NCI-H2107 (cell line): ENCODE results near the gene COL2A1.

ENCODE experiments used
- DNase-seq: peaks from one replicate; lab custom pipeline; 2025; lab: John Stamatoyannopoulos, UW

COL2A1 gene

DNA sequence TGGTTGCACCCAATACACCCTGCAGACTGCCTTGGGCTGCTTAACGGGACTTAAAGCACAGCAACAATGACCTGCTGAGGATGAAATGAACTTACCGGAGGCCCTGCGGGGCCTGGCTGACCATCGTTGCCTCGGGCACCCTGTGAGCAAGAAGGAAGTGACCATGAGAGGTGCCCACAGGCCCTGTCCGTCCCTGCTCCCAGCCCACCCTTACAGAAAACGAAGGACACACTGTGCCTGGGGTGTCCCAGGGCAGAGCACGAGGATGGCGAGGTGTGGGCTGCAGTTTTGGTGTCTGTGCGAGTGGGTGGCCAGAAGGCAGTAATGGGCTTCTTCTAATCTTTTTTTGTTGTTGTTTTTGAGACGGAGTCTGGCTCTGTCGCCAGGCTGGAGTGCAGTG is 14.6 kb downstream of the COL2A1 start:
- DNase-seq: no peak

DNA sequence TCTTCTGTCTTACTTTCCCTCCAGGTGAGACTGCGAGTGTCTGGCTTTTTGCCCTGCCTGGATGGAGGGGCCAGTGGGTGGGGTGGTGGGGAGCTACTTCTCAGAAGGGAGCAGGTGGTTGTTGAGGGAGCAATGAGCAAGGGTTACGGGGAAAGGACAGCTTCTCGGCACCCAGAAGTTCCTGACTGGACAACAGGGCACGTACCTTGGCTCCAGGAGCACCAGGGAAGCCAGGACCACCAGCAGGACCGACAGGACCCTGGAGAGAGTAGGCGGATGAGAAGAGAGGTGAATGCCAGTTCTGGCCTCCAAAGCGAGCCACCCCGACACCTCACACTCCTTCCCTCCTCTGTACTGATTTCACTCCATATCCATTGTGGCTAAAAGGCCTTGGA is 15.3 kb downstream of the COL2A1 start:
- DNase-seq: no peak

DNA sequence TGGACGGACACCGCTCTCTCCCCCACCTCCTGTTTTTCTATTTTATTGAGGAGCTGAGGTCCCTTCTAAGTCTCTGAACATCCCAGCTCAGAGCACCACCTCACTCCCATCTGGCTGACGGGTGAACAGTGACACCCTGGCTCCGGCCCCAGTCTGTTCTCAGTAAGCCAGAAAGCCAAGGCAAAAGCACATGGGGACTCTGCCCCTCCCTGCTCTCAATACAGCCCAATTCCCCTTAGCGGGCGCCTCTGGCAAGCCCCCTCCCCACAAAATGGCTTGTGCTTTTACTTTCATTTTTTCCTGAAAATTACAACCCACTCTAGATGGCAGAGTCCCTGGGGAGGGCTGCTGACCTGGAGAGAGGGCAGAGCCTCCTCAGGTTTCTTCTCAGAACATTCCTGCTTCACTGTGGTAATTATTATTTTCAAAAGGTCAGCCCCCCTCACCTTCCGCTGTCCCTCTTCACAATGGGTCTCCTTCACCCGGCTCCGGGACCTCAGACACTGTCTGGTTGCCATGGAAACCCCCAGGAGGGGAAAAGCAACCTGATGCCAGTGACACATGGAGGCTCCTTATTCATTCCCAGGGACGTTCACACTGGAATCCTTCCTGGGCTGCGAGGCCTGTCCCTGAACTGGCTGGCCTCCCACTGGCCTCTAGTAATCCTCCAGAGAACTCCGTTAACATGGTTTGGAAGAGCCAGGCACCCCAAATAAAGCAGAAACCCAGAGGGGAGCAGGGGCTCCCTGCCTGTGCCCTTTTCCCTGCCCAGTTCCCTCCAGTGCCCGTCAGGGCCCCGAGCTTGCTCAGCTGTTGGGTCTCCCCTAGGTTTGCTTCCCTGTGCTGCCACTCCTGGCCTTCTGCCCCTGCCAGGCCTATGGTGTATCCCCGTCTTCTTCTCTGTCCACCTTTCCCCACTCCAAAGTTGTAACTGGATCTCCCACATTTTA is 15.9 kb downstream of the COL2A1 start:
- no peak for DNase-seq

DNA sequence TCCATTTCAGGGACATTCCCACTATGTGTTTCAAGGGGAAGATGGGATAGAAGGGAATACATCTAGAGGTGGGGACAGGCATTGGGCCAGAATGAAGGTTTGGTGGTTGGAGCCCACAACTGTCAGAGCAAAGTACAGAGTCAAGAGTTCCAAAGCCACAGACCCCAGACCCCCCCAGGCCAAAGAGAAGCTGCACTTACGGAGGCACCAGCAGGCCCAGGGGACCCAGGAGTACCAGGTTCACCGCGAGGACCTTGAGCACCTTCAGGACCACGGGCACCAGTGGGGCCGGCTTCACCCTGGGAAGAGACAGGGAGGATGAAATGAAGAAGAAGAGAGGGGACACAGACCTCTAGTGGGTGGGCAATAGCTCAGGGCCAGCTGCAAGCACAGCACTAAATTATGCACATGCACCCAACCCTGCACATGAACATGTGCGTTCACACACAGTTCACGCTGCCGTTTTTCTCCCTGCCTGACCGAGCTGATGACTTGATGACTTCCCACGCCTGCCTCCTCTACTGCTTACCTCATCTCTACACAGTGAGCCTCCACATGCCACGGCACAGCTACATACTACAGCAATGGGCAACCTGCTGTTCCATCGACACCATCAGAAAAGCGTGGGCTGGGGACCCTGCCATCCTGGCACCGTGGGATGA is 16.7 kb downstream of the COL2A1 start:
- DNase-seq: no peak

DNA sequence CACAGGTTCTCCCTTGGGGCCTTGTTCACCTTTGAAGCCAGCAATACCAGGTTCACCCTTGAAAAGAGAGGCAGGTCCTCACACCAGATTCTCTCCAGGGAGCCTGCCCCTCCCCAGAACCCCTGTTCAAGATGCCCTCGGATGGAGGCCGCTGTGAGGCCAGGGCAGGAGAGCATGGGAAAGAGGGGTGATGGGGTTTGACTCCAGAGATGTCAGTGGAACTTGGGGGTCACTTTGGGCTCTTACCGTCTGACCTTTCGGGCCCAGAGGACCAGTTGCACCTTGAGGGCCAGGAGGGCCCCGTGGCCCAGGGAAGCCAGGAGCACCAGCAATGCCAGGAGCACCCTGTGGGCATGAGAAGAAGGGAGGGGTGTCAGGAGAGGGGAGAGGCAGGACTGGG is 17.4 kb downstream of the COL2A1 start:
- no peak for DNase-seq

DNA sequence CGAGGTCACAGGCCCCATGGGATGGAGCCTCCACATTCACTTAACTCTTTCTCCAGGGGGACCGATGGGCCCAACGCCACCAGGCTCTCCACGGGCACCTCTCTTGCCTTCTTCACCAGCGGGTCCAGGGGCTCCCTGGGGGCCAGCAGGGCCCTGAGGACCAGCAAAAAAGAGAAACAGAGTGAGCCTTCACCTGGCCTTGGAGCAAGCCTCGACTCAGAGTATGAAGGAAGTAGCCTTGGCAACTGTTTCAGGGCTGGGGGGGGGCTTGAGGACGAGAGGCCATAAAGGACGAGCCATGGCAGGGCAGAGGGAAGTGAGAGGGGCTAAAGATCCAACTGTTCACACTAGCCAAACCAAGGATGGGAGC is 18.0 kb downstream of the COL2A1 start:
- DNase-seq: no peak

DNA sequence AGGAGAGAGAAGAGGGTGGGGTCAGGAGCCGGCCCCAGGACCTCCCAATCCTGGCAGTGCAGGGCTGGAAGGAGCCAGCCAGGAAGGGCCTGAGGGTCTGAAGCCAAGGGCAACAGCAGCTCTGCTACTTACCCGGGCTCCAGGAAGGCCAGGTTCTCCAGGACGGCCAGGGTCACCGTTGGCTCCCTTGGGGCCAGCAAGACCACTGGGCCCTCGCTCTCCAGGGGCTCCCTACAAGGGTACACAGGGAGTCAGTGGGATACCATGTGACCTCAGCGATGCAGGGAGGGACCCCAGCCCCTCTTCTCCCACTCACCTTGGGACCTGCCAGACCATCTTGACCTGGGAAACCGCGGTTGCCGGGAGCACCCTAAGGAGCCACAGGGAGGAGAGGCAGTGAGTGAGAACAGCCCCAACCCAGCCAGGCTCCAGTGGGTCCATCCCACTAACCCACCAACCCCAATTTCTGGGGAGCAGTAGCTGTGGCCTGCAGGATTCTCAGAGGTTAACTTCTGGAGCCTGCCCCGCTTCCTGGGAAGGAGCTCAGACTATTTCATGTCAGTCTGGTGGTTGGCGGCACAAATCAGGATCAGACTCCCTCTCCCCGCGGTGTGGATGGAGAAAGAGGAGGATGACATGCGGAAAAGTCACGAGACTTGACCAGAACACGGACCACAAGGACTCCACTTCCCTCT is 18.5 kb downstream of the COL2A1 start:
- DNase-seq: no peak

DNA sequence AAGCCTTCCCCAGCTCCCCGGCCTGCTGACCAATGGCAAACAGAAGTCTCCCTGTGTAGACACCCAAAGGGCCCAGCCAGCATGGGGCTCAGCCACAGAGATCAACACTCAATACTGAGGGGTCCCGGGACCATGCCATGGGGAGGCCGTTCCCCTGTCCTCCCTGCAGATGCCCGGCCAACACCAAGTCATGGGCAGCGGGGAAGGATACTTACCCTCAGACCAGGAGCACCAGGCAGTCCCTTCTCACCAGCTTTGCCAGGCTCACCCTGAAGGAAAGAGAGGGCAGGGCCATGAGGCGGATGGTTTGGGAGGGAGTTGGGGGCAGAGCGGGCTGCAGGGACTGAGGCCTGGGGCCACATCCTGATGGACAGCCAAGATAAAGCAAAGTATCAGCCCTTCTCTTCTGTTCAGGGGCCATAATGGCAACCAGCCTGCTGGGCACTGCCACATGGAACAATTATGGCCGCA is 19.9 kb downstream of the COL2A1 start:
- DNase-seq: no peak

DNA sequence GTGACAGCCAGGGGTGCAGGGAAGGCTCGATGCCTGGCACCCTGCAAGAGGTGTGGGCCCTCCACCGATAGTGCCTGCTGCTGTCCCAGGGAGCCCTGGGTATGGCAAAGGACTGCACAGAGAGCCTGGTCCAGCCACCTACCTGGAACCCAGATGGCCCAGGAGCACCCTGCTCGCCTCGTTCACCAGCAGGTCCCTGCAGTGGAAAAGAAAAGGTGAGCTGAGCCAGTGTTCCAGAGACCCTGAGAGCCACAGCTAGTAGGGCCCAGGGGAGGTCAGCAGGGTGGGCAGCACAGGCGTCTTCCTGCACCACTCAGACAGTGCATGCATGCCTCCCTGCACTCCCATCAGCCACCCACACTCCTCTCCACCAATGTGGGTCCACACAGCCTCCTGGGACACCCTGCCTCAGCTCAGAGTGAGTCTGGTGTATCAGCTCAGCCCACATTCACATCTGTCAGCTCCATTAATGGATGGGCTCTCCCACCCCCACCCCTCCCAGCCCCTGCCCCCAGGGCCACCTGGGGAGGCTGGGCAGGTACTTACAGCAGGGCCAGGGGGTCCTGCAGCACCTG is 20.6 kb downstream of the COL2A1 start:
- no peak for DNase-seq

DNA sequence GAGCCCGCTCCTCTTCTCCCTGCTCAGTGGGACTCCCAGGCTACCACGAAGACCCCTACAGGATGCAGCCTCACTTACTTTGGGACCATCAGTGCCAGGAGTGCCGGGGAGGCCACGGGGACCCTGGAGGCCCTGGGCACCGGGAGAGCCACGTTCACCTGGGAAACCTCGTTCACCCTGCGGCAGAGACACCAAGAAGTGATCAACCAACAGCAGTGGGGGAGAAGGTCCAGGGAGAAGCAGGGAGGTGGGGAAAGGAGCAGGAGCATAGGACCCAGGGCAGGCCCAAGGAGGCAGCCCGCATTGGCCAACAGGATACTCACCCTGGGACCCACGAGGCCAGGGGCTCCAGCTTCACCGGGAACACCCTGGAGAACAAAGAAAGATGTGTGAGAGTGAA is 21.5 kb downstream of the COL2A1 start:
- no peak for DNase-seq

DNA sequence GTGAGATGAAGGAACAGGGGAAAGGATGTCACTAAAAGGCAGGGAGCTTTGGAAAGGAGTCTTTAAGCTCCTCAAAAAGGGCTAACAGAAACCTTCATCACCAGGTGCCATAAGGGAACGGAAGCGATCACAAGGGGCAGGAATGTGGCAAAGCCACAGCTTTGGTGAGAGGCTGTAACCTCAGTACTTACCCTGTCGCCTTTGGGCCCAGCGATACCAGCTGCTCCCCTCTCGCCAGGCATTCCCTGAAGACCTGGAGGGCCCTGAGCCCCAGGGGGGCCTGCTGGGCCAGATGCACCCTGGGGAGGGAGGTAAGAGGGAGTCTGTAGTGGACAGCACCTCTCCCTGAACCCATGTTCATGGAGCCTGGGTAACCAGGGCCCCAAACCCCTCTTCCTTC is 22.0 kb downstream of the COL2A1 start:
- no peak for DNase-seq

DNA sequence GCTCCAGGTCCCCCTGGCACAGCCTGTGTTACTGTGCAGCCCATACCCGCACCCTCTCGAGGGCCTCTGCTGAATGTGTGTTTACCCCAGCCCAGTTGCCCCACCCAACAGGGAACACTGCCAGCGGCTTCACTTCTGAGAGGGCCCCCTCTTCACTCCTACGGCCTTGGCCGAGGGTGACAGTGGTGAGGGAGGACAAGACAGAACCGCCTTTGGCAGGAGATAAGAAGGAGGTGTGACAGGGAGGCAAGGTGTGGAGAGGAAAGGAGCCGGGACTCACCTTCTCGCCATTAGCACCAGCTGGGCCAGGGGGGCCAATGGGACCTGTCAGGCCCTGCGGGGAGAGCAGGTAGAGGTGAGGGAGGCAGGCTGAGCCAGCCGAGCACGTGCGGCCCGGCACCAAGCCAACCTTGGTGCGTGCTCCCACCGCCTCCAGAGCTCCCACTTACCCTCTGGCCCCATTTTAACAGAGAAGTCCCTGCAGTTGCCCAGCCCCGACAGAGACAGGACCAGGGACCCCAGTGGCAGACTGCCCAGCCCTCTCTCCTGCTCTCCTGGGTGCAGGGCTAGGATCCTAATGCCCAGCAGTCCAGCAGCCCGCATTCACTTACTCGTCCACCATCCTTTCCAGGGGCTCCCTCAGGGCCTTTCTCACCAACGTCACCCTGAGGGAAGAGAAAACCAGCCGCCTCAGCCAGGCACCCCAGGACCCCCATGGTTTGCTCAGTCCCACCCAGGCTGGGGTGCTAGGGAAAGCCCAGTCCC is 22.6 kb downstream of the COL2A1 start:
- no peak for DNase-seq

DNA sequence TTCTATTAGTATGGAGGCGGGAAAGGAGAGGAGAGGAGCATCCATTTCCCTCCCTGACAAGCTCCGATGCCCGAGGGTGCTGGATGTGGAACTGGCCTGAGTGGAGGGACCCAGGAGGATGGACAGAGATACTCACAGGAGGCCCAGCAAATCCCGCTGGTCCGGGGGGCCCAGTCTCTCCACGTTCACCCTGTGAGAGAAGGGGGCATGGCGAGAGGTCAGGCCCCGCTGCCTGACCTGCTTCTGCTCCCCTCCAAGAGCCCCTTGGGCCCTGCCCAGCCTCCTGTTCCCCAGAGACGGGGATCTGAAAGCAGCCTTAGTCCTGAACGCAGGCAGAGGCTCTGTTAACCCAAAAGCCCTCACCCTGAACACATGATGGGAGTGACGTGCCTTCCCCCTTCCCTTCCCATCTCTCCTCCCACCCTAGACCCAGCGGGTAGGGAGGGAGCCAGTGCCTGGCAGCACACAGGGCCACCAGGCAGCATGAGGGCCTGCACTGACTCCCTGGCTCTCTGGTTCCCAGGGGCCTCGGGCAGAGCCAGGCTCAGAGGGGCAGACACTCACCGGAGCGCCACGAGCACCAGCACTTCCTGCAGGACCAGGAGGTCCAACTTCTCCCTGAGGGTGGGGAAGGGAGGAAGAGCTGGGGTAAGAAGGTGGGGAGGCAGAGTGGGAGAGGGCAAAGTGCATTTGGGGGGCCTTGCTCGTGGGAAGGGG is 23.3 kb downstream of the COL2A1 start:
- no peak for DNase-seq

DNA sequence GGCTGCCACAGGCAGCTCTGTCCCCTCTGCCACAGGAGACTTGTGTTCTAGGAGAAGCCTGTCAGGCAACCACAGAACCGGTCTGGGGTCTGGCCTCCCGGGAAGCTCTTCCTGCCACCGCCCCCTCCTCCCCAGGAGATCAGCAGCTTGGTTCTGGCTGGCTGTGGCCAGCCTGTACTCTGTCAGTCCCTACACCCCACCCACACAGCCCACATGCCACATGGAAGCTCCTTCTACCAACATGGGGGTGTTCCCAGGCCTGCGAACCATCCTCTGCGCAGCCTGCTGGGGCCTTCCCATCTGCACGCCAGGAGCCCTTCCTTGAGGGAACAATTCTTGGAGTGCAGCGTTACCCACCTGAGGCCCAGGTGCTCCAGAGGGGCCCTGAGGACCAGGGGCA is 24.1 kb downstream of the COL2A1 start:
- DNase-seq: no peak

DNA sequence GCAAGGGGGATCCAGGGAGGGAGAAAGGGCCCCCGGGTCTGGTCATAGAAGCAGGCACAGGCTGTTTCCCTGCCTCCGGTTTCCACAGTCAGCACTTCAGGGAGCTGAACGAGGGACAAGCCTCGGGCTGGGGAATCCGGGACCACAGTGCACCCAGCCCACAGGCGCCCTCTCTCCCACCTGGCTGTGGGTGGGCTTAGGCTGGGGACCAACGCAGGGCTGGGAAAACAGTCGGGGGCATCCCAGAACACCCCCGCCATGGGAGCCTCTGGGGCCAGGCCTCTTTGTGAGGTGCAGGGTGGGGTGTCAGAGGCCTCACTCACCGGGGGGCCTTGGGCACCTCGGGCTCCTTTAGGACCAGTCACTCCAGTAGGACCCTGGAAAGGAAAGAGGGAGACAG is 24.6 kb downstream of the COL2A1 start:
- DNase-seq: no peak

DNA sequence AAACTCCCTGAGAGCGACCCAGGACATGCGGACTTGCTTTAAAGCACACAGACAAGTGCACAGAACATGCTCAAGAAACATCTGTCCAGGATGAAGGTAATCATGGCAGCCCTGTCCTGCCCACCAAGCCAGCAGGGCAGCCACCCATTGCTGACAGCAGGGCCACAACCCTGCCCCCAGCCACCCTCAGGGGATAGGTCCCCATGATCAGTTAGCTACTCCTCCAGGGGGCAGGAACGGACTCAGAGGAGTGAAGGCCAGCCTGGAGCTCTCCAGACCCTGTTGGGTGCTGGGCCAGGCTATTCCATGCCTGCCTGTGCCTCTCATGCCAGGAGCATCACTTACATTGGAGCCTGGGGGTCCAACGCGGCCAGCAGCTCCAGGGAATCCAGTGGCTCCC is 25.1 kb downstream of the COL2A1 start:
- no peak for DNase-seq

DNA sequence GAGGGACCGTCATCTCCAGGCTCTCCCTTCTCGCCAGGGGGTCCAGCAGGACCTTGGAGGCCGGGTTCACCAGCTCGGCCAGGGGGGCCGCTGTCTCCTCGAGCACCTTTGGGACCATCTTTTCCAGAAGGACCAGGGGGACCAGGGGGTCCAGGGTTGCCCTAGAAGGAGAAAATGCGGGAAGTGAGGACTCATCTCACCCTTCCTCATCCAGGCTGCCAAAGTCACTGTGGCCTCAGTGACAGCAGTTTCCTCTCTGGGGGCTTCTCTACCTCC is 25.7 kb downstream of the COL2A1 start:
- no peak for DNase-seq

DNA sequence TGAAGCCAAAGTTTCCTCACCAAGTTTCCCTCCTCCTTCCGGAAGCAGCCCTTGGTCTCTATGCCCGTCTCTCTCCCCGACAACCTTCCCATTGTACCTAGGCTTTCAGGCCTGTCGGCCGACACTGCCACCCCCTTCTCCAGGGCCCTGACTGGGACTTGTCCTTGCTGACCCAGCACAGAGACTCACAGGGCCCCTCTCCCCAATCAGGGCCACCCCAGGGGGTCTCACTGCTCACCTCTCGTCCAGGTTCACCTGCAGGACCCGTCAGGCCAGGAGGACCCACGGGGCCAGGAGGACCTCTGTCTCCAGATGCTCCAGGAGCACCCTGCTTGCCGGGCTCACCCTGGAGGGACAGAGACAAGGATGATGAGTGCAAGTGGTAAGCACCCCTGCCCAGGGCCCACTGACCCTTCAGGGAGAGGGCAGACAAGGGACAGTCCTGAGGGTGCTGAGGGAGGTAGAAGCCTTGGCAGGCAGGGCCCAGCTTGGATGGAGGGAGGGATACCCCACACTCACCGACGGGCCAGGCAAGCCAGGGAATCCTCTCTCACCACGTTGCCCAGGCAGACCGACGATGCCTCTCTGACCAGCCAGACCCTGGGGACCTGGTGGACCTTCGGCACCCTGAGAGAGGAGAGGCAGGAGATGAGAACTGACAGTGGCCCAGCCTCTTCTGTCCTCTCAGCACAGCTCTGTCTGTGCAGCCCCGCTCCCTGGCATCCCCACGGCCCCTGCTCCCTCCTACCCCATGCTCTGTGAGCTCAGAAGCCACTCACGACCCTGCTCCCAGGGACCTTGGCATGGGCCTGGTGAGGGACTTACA is 26.3 kb downstream of the COL2A1 start:
- no peak for DNase-seq

DNA sequence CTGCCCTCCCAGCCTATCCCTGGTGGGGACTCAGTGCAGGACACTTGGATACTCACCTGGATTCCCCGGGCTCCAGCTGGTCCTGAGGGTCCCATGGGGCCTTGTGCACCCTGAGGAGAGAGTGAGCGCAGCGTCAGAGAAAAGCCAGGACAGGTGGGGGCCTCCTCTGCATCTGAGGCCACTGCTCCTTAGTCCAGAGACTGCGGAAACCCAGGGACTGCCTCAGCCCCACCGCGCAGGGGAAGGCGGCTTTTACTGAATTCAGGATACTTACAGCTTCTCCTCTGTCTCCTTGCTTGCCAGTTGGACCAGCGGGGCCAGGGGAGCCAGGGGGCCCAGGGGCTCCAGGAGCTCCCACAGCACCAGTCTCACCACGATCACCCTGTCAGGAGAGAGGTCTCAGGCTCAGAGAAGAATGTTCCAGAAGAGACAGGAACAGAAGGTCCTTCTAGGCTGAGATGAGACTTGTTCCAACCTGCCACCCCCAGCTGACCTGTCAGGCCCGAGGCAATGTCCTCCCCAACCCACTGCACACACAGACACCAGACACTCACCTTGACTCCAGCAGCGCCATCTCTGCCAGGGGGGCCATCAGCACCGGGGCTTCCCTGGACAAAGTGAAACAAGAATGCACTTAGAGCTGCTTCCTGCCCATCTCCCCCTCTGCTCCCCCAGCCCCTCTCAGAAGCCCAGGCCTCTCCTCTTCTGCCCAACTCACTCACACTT is 27.1 kb downstream of the COL2A1 start:
- no peak for DNase-seq

DNA sequence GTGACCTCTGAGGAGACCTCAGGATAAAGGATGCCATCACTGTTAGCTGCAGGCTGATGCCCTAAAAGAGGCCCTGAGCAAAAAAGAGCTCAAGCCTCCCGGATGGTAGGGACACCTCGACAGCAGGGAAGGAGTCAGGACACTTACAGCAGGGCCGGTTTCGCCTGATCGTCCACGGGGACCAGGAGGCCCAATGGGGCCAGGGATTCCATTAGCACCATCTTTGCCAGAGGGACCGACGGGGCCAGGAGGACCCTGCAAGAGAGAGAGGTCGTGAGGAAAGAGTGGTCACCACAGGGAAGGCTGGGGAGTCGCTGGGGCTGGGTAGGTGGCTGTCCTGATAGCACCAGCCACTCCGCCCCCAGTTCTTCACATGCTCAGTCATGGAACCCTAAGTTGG is 28.5 kb downstream of the COL2A1 start:
- DNase-seq: no peak
